ENCODE measurements around the gene HYI.
A peak's percentile ranks its signal among the peaks of the same experiment; 100 is the strongest.
"Not testable (repeated sequence)": the region's sequence is repeated elsewhere in the genome, so short reads cannot be mapped to it uniquely, and the experiment has no call there.

The HYI gene

DNA sequence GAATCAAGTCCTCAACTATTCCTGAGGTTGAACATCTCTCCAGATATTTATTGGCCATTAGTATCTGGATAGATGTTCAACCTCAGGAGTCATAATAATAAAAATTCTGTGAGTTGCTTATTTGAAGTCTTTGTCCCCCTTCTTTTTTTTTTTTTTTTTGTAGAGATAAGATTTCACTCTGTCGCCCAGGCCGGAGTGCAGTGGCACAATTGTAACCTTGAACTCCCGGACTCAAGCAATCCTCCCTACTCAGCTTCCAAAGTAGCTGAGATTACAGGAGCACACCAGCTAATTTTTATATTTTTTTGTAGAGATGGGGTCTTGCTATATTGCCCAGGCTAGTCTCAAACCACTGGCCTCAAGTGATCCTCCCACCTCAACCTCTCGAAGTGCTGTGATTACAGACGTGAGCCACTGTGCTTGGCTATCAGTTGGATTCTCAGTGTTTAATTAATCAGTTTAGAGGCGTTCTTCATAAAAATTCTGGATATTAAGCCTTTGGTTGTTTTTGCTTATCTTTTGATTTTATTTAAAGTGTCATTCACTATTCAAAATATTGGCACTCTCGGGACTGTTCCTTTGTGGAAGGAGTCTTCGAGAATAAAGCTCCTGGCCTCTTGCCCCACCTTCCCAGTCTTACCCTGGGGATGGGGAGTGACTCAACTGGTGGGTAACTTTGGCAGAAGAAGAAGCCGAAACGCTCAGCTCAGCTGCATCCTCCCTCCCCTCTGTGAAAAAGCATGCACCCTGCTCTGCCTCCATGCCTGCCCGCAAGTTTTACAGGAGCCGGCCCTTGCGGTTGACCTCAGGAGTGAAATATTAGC is 11.2 kb upstream of the HYI start:
- no peak for DNase-seq (ENCODE audit: low read depth)

DNA sequence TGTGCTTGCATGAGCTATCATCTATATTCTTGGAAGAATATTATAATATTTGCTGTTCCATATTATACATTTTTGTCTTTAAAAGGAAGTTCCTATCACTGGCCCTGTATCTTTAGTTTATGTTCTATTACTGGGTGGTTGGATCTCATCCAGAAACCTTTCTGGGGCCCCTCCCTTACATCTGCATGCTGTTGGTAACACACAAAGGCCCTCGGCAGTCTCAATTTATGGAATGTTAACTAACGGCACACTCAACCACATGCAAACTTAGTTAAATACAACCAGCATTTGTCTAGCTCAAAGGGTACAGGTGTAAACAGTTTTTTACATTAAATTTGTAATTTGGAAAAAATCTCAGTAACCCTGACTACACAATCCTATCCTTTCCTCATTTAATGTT is 9.7 kb upstream of the HYI start:
- no peak for DNase-seq (ENCODE audit: low read depth)

DNA sequence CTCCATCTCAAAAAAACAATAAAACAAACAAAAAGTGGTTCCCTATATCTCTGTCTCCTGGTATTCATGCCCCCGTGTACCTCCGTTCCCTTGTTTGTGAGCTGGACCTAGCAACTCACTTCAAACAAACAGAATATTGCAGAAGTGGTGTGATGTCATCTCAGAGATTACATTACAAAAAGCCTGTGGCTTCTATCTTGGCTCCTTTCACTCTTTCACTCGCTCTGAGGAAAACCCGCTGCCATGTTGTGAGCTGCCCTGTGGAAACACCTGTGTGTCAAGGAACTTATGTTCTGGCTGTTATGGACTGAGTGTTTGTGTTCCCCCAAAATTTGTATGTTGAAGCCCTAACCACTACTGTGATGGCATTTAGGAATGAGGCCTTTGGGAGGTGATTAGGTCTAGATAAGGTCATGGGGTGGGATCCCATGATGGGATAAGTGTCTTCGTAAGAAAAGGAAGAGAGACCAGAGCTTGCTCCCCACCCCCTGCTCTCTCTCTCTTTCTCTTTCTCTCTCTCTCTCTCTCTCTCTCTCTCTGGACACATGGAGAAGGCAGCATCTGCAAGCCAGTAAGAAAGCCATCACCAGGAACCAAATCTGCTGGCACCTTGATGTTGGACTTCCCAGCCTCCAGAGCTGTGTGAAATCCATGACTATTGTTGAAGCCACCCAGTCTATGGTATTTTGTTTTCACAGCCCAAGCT is 7.4 kb upstream of the HYI start:
- DNase-seq (ENCODE audit: low read depth): no peak

DNA sequence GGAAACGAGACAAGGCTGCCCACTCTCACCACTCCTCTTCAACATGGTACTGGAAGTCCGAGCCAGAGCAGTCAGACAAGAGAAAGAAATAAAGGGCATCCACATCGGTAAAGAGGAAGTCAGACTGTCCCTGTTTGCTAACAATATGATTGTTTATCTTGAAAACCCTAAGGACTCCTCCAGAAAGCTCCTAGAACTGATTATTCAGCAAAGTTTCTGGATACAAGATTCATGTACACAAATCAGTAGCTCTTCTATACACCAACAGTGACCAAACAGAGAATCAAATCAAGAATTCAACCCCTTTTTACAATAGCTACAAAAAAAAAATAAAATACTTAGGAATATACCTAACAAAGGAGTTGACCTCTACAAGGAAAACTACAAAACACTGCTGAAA is 4.6 kb upstream of the HYI start:
- not testable (repeated sequence) for DNase-seq (ENCODE audit: low read depth)

DNA sequence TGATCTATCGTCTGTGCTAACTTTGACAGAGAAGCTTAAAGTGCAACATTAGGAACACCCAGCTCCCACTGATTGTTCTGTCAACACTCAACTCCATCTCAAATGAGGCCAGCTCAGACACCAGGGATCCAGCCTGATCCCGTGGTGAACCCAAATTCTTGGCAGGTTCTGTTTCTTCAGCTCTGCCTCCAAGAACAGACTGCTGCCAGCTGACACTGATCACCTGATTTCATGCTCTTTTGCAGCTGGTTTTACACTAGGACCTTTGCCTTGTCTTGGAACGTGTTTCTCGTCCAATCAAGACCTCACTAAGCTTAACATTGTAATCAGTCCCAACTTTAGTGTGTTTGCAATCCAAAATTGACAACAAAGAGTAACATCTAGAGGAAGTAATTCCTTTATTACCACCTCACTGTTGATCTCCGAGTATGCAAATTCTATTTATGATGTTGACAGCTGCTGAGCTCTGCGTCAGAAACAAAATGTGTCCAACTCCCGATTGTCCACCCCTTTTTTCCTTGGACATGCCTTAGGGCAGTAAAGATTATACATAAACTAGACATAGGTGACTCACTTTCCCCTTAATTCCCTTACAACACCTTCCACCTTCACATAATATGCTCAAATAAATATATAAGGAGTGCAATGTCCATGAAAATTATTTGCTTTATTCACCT is 1.6 kb upstream of the HYI start:
- no peak for DNase-seq (ENCODE audit: low read depth)

DNA sequence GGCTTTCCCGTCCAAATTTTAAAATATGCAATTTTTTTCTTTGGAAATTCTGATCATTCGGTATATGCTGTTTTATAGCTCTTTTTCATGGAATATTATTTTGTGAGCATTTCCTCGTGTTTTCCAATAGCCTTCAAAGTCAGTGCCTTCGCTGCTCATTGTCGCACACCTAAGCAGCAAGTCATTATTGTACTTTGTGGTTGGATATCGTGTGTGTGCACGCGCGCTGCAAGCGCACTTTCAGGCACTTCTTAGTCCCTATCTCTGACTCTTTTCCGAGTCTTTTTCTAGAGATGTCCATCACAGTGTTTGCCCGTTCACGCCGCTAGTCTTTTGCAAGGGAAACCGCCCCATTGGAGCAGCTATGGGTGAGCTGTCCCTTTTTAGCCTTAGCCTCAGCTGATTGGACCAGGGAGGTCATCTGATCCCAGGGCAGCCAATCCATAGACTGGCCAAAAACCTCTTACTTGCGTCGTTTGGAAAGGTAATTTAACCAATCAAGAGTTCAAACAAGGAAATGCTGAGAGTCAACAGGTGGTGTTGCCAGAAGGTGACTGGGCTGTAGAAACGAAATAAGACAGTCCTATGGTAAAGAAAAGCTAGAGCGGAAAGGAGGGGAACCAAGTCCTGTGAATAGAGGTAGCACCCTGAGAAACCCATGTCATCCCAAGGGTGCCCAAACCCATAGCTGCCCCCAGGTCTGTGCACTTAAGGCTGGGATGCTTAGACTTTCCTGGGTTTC is 710 bp upstream of the HYI start:
- peak; percentile 58 for DNase-seq (ENCODE audit: low read depth)

DNA sequence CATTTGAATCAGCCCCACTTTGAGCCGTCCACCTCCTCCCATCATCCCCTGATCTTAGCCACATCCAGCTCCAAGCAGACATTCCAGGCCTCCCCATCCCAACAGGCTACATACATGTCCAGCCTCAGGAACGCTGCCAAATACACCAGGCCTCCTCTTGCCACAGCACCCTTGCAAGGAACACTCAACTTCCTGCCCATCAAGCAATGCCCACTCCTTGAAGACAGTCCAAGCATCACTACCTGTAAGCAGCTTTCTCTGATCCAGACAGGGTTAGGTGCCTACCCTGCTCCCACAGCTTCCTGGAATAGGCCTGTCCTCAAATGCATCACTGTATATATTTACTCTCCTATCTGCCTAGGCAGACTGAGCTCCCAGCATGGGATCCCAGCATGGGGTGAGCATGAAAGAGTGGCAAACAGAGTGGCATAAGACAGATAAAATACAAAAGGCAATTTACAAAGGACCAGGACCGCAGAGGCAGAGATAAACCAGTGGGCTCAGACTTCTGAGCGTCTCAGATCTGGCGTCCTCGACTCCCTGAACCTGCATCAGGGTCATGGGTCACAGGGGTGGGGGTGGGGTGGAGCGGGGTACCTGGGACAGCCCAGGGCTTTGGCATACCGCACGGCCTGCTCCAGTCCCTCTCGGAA is 816 bp downstream of the HYI start:
- DNase-seq (ENCODE audit: low read depth): no peak

DNA sequence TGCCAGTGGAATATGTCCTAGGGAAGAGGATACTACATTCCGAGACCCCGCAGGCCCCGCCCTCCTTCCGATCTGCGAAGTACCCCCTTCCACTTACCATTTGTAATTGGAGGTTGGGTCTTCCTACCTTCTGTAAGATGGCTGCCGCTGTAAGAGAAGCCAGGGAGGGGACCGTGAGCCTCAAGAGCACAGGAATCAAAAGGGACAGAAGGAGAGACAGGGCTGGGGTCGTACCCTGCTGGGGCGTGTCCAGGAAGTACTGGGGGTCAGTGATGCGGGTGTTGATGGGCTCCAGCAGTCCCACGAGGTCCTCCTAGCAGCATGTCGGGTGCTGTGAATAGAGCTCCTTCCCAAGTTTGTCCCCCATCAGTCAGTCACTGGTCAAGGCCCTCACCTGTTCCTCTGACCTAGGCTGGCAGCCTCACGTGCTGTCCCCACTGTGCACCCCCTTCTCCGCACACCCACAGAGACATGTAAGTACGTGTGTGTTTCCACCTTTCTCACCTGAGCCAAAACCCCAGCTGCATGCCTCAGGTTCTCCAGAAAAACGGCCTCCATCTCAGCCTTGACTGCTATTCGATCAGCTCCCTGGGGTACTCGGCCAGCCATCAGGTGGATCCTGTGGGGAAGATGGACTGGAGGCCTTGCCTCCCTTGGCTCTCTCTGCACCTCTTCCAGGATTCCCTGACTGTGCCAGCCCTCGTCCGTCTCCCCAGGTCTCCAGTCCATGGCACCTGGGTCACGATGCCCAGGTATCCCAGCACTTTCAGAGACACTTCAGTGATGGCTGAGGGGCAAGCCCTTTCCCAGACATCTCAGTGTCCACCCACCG is 1.8 kb downstream of the HYI start:
- DNase-seq (ENCODE audit: low read depth): no peak

DNA sequence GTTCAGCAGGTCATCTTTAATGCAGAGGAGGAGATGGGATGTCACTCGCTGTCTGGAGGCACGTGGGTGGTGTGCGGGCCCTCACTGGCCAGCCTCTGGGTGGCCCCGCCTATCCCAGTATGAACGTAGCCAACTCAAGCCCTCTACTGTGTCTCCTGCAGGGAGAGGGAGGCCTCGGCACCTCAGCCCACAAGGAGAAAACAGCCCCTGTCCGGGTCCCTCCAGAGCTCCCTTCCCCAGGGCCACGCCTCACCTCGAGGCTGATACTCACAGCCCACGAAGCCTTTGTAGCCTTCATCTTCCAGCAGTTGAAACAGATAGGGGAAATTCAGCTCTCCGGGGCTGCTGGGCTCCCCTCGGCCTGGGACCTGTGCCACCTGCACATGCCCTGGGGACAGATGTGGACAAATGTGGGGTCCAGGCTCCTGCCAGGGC is 2.6 kb downstream of the HYI start:
- no peak for DNase-seq (ENCODE audit: low read depth)

DNA sequence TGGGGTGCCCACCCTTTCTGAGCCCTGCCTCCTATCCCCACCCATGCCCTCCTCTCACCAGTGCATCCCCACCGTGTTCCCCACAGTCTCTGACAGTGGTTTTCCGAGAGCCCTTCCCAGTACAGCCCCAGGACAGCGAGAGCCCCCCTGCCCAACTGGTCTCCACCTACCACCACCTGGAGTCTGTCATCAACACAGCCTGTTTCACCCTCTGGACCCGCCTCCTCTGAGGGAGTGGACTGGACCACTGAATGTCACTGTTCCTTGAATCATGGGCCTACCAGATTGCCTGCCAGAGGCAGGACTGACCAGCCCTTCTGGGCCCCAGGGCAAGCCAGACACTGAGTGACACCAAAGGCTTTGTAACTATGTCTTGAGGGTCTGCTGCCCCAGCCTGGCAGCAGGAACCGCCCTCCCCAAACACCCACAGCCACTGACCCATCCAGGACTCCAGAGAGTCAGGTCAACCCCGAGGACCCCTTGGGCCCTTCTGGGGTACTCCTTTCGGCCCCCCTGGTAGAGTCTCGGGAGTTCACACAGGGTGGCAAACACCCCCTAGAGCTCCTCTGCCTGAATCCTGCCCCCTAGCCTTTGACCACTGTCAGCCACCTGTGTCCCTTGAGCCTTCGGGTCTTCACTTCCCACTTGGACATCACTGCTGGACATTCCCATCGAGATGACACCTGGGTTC is 3.3 kb downstream of the HYI start:
- DNase-seq (ENCODE audit: low read depth): no peak

DNA sequence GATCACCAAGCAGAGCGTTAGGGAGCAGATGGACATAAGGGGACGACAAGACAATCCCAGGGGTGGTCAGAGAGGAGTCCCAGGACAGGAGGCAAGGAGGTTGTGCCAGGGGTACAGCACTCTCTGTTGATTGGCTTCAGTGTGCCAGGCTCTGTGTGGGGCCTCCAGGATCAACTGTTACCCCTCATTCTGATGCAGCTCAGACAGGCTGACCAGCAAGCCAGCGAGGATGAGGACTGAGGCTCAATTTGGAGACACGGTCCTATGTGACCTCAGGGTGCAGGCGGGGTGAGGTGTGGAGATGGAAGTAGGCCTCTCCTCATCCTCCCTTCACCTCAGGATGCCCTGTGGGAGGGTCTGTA is 4.0 kb downstream of the HYI start:
- DNase-seq (ENCODE audit: low read depth): no peak

DNA sequence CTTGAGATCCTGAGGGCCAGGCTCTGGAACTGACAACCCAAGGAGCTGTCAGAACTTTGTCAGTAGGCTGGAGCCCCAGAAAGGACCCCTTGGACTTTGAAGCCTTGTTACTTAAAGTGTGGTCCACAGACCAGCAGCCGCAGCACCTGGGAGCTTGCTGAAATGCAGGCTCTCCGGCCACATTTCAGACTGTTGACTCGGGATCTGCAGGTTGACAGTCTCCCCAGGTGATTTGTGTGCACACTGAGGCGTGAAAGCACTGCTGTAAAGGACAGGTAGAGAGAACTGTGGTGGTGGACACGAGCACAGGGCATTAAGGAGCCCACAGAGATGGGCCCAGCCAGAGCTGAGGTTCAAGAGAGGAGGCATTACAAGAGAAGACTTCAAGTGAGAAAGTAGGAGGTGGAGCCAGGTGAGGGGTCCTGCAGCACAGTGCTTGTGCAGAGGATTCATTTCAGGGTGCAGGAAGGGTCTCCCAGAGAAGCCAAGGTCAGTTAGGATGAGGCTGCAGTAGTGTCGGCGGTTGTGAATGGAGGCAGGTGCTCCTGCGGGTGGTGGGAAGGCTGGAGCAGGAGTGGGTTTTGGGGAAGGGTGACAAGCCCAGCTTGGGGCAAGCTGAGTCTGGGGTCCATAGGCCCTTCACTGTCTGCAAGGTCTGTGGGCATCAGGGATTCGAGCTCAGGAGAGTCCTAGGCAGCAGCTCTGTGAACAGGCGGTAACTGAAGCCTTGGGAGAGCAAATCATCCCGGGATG is 4.6 kb downstream of the HYI start:
- no peak for DNase-seq (ENCODE audit: low read depth)

DNA sequence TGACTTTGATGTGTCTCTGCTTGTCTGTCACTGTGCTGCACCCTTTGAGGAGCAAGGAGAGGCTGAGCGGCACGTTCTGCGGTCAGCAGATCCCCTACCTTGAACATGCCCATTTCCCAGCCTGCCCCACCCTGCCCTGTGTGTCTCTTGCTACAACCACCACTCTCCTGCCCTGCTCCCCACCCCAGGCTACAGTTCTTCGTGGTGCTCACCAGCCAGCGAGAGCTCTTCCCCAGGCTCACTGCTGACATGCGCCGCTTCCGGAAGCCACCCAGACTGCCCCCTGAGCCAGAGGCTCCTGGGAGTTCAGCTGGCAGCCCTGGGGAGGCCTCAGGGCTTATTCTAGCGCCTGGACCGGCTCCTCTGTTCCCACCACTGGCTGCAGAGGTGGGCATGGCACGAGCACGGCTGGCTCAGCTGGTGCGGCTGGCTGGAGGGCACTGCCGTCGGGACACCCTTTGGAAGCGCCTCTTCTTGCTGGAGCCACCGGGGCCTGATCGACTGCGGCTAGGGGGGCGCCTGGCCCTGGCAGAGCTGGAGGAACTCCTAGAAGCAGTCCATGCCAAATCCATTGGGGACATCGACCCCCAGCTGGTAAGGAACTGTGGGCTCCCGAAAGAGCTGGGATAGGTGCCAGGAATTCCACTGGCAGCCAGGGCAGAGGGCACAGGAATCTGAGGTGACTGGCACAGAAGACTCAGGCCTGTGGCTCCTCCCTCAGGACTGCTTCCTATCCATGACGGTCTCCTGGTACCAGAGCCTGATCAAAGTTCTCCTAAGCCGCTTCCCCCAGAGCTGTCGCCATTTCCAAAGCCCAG is 5.6 kb downstream of the HYI start:
- DNase-seq (ENCODE audit: low read depth): no peak

DNA sequence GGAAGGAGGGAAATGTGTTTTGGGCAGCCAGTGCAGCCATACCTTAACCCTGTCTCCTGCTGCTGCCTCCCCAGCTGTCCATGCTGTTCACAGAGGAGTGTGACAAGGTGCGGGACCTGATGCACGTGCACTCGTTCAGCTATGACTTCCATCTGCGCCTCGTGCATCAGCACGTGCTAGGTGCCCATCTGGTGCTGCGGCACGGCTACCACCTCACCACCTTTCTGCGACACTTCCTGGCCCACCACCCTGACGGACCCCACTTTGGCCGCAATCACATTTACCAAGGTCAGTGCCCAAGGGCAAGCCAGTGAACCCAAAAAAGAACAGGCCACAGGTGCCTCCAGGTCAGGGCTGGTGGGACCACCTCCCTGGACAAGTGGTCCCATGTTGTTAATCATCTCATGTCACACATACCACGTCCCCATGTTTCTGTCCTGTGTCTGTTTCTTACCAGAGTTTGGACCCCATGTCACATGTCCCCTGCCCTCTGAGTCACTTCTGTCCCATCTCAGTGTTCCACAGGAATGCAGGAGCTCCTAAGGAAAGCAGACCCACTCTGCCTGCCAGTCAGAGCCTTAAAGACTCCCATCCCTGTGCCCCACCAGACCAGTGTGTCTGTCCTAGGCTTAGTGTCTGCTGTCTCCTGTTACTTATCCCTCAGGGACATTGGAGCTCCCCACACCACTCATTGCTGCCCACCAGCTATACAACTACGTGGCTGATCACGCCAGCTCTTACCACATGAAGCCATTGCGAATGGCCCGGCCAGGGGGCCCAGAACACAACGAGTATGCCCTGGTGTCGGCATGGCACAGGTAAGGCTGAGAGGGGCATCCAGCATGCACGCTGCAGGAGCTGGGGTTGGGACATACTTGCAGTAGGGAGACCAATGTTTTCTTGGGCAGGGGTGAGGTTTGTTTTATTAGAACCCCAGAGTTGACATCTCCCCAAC is 6.6 kb downstream of the HYI start:
- no peak for DNase-seq (ENCODE audit: low read depth)

DNA sequence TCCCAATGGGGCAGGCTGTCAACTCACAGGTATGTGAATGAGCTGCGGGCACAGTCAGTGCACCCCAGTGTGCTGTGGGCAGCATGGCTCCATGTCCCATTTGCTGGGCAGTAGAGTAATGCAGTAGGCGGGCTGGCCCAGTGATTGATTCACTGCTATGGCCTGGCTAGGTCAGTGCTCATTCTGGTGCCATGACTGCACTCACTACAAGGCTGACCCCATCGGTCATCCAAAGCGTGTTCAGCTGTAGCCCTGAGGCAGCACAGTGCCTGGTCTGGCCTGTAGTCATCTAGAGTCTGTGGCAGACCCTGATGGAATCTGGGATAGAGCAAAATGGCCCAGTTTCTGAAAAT is 7.4 kb downstream of the HYI start:
- DNase-seq (ENCODE audit: low read depth): no peak

DNA sequence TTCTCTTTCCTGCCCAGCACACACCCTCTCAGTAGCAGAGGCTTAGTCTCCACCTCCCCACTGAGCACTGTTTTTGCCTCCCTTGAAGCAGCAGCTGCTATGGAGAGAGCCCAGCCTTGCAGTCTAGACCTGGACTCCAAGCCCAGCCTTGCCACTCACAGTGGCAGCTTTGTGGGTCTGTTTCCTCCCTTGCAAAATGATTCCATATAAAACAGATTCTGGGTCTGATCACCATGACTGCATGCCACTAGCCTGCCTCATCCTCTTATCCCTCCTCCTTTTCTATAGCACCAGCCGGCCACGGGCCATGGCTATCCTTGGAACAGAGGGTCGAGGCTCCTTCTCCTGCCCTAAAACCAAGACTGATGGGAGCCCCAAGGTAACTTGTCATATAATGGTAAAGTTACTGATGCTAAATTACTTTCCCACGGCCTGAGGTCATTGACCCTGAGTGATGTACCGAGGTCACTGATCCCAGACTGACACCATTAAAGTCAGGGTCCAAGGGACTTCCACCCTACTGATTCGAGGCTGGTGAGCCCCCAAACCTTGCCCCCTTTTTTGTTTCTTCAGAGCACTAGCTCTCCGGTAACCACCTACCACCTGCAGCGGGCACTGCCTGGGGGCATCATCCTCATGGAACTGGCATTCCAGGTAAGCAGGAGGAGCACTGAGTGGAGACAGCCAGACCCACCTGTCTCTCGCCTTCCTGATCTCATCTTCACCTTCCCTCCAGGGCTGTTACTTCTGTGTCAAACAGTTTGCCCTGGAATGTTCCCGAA is 7.9 kb downstream of the HYI start:
- DNase-seq (ENCODE audit: low read depth): no peak

DNA sequence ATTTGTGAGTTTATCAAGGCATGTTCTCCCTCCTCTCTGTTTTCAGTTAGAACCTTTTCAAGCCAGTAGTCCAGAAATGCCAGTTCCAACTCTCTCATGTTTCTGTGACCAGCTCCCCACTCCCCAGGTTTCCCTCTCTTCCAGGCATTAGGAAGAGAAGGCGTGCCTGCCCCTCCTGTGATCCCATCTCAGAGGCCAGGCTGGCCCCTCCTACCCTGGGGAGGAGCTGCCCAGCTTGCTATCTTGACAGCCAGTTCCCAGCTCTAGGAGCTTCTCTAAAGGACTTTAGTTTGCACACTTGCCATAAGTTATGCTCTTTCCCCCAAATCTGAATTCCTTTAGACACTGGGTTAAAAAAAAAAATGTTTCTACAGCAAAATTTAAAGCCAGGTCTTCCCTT is 8.9 kb downstream of the HYI start:
- DNase-seq (ENCODE audit: low read depth): no peak
